ENCODE measurements around the gene KRT13.
"Not testable (repeated sequence)": the region's sequence is repeated elsewhere in the genome, so short reads cannot be mapped to it uniquely, and the experiment has no call there.

The KRT13 gene

GRCh38 chr17:41505007-41505808, at the start of gene KRT13:
KRT13 (minus strand) TSS chr17:41505612; CDS start chr17:41505550, 62 bp downstream.
- no peak within 1 kb of the TSS for H3K4me3 ChIP-seq (ENCODE audit: low read depth, low read length)

GRCh38 chr17:41553987-41554680, 48.7 kb upstream of the KRT13 start:
- no peak overlapping the region for H3K4me3 ChIP-seq (ENCODE audit: low read depth, low read length)

- no peak overlapping the region for H3K4me3 ChIP-seq (ENCODE audit: low read depth, low read length)
Observed at GRCh38 chr17:41553176-41553575, 47.8 kb upstream of the KRT13 start.

- no peak overlapping the region for H3K4me3 ChIP-seq (ENCODE audit: low read depth, low read length)
Observed at GRCh38 chr17:41552455-41552854, 47.0 kb upstream of the KRT13 start.

- H3K4me3 ChIP-seq (ENCODE audit: low read depth, low read length), result no peak overlapping the region
Observed at GRCh38 chr17:41551365-41551764, 46.0 kb upstream of the KRT13 start.

- H3K4me3 ChIP-seq (ENCODE audit: low read depth, low read length), result no peak overlapping the region
Observed at GRCh38 chr17:41549596-41550039, 44.2 kb upstream of the KRT13 start.

- no peak overlapping the region for H3K4me3 ChIP-seq (ENCODE audit: low read depth, low read length)
Observed at GRCh38 chr17:41548844-41549595, 43.6 kb upstream of the KRT13 start.

GRCh38 chr17:41547921-41548843, 42.8 kb upstream of the KRT13 start:
- H3K4me3 ChIP-seq (ENCODE audit: low read depth, low read length), result no peak overlapping the region

GRCh38 chr17:41547378-41547841, 42.0 kb upstream of the KRT13 start:
- no peak overlapping the region for H3K4me3 ChIP-seq (ENCODE audit: low read depth, low read length)

GRCh38 chr17:41546819-41547218, 41.4 kb upstream of the KRT13 start:
- no peak overlapping the region for H3K4me3 ChIP-seq (ENCODE audit: low read depth, low read length)

GRCh38 chr17:41545829-41546410, 40.5 kb upstream of the KRT13 start:
- no peak overlapping the region for H3K4me3 ChIP-seq (ENCODE audit: low read depth, low read length)

- no peak overlapping the region for H3K4me3 ChIP-seq (ENCODE audit: low read depth, low read length)
Observed at GRCh38 chr17:41544935-41545334, 39.5 kb upstream of the KRT13 start.

GRCh38 chr17:41544491-41544892, 39.1 kb upstream of the KRT13 start:
- H3K4me3 ChIP-seq (ENCODE audit: low read depth, low read length), result no peak overlapping the region

GRCh38 chr17:41542786-41543185, 37.4 kb upstream of the KRT13 start:
- not testable (repeated sequence) for H3K4me3 ChIP-seq (ENCODE audit: low read depth, low read length)

- no peak overlapping the region for H3K4me3 ChIP-seq (ENCODE audit: low read depth, low read length)
Observed at GRCh38 chr17:41542357-41542756, 36.9 kb upstream of the KRT13 start.

- no peak overlapping the region for H3K4me3 ChIP-seq (ENCODE audit: low read depth, low read length)
Observed at GRCh38 chr17:41540921-41541625, 35.7 kb upstream of the KRT13 start.

GRCh38 chr17:41539979-41540701, 34.7 kb upstream of the KRT13 start:
- no peak overlapping the region for H3K4me3 ChIP-seq (ENCODE audit: low read depth, low read length)

- no peak overlapping the region for H3K4me3 ChIP-seq (ENCODE audit: low read depth, low read length)
Observed at GRCh38 chr17:41539071-41539492, 33.7 kb upstream of the KRT13 start.

GRCh38 chr17:41538565-41538991, 33.2 kb upstream of the KRT13 start:
- no peak overlapping the region for H3K4me3 ChIP-seq (ENCODE audit: low read depth, low read length)
